ENCODE results near the gene ZNF423. TPM values are rescaled to one million over a fixed set of nuclear protein-coding genes. Genes with fewer than 3 reads are reported as not detected.
"Not testable (repeated sequence)": the region's sequence is repeated elsewhere in the genome, so short reads cannot be mapped to it uniquely, and the experiment has no call there.

ZNF423 gene
- total RNA-seq, 1 donor from 2014 or later = 16.7 TPM

- H3K36me3 ChIP-seq (ENCODE audit: control insufficient read depth in 3 of 3, insufficient read depth in 3 of 3, low read length in 3 of 3) = no peaks in the 10 kb centered on the region
- peaks cover 30 to 48% (median 35%) of the 10 kb centered on the region in 3 donors for H3K4me1 ChIP-seq (ENCODE audit: control insufficient read depth in 3 of 3, insufficient read depth in 3 of 3, low read length in 3 of 3)
- no peaks in the 10 kb centered on the region for H3K27me3 ChIP-seq (ENCODE audit: control insufficient read depth in 3 of 3, insufficient read depth in 3 of 3, low read length in 3 of 3)
- H3K9me3 ChIP-seq (ENCODE audit: control insufficient read depth in 3 of 3, low read length in 3 of 3) = no peaks in the 10 kb centered on the region
- H3K4me3 ChIP-seq (ENCODE audit: low read length in 3 of 3) = no peak overlapping the region
- no peak overlapping the region for H3K27ac ChIP-seq (ENCODE audit: low read depth, low read length)
- no peak overlapping the region for H3K9ac ChIP-seq (ENCODE audit: low read depth in 1 of 3, low read length in 3 of 3)
Measured at GRCh38 chr16:49514073-49514980, 341.6 kb downstream of the ZNF423 start.

- H3K27ac ChIP-seq (ENCODE audit: low read depth, low read length) = no peak overlapping the region
Measured at GRCh38 chr16:49513040-49513439, 342.9 kb downstream of the ZNF423 start.

GRCh38 chr16:49510654-49511305 is 345.1 kb downstream of the ZNF423 start:
- Histone ChIP-seq H3K27me3 (ENCODE audit: control insufficient read depth in 3 of 3, insufficient read depth in 3 of 3, low read length in 3 of 3) (no peaks in the 10 kb centered on the region), H3K27ac (ENCODE audit: low read depth, low read length) (peak overlapping the region; percentile 60), H3K4me3 (ENCODE audit: low read length in 3 of 3) (peak overlapping the region in 2 of 3 donors; percentile 28 to 52), H3K9ac (ENCODE audit: low read depth in 1 of 3, low read length in 3 of 3) (peak overlapping the region in 2 of 3 donors; percentile 47 to 51), H3K36me3 (ENCODE audit: control insufficient read depth in 3 of 3, insufficient read depth in 3 of 3, low read length in 3 of 3) (no peaks in the 10 kb centered on the region), H3K9me3 (ENCODE audit: control insufficient read depth in 3 of 3, low read length in 3 of 3) (no peaks in the 10 kb centered on the region), H3K4me1 (ENCODE audit: control insufficient read depth in 3 of 3, insufficient read depth in 3 of 3, low read length in 3 of 3) (peaks cover 16 to 31% (median 22%) of the 10 kb centered on the region in 3 donors)

More at GRCh38 chr16:49513040-49513439, 342.9 kb downstream of the ZNF423 start:
- Histone ChIP-seq H3K4me1 (ENCODE audit: control insufficient read depth in 3 of 3, insufficient read depth in 3 of 3, low read length in 3 of 3) (peaks cover 30 to 48% (median 35%) of the 10 kb centered on the region in 3 donors), H3K4me3 (ENCODE audit: low read length in 3 of 3) (no peak overlapping the region), H3K27me3 (ENCODE audit: control insufficient read depth in 3 of 3, insufficient read depth in 3 of 3, low read length in 3 of 3) (no peaks in the 10 kb centered on the region), H3K9ac (ENCODE audit: low read depth in 1 of 3, low read length in 3 of 3) (no peak overlapping the region), H3K9me3 (ENCODE audit: control insufficient read depth in 3 of 3, low read length in 3 of 3) (no peaks in the 10 kb centered on the region), H3K36me3 (ENCODE audit: control insufficient read depth in 3 of 3, insufficient read depth in 3 of 3, low read length in 3 of 3) (no peaks in the 10 kb centered on the region)

GRCh38 chr16:49510141-49510540 is 345.8 kb downstream of the ZNF423 start:
- Histone ChIP-seq H3K27ac (ENCODE audit: low read depth, low read length) (peak overlapping the region; percentile 60), H3K4me3 (ENCODE audit: low read length in 3 of 3) (peak overlapping the region in 2 of 3 donors; percentile 28 to 52), H3K27me3 (ENCODE audit: control insufficient read depth in 3 of 3, insufficient read depth in 3 of 3, low read length in 3 of 3) (no peaks in the 10 kb centered on the region), H3K9ac (ENCODE audit: low read depth in 1 of 3, low read length in 3 of 3) (peak overlapping the region in 2 of 3 donors; percentile 47 to 51), H3K36me3 (ENCODE audit: control insufficient read depth in 3 of 3, insufficient read depth in 3 of 3, low read length in 3 of 3) (no peaks in the 10 kb centered on the region), H3K4me1 (ENCODE audit: control insufficient read depth in 3 of 3, insufficient read depth in 3 of 3, low read length in 3 of 3) (peaks cover 11 to 26% (median 19%) of the 10 kb centered on the region in 3 donors), H3K9me3 (ENCODE audit: control insufficient read depth in 3 of 3, low read length in 3 of 3) (no peaks in the 10 kb centered on the region)

GRCh38 chr16:49506058-49507013 is 349.6 kb downstream of the ZNF423 start:
- H3K4me1 ChIP-seq (ENCODE audit: control insufficient read depth in 3 of 3, insufficient read depth in 3 of 3, low read length in 3 of 3) = peaks cover 10 to 19% (median 16%) of the 10 kb centered on the region in 3 donors
- not testable (repeated sequence) for H3K27me3 ChIP-seq (ENCODE audit: control insufficient read depth in 3 of 3, insufficient read depth in 3 of 3, low read length in 3 of 3); H3K4me3 ChIP-seq (ENCODE audit: low read length in 3 of 3); H3K9ac ChIP-seq (ENCODE audit: low read depth in 1 of 3, low read length in 3 of 3); H3K9me3 ChIP-seq (ENCODE audit: control insufficient read depth in 3 of 3, low read length in 3 of 3); H3K36me3 ChIP-seq (ENCODE audit: control insufficient read depth in 3 of 3, insufficient read depth in 3 of 3, low read length in 3 of 3); H3K27ac ChIP-seq (ENCODE audit: low read depth, low read length)

- Histone ChIP-seq H3K9ac (ENCODE audit: low read depth in 1 of 3, low read length in 3 of 3) (no peak overlapping the region), H3K36me3 (ENCODE audit: control insufficient read depth in 3 of 3, insufficient read depth in 3 of 3, low read length in 3 of 3) (no peaks in the 10 kb centered on the region), H3K9me3 (ENCODE audit: control insufficient read depth in 3 of 3, low read length in 3 of 3) (no peaks in the 10 kb centered on the region), H3K27ac (ENCODE audit: low read depth, low read length) (no peak overlapping the region), H3K27me3 (ENCODE audit: control insufficient read depth in 3 of 3, insufficient read depth in 3 of 3, low read length in 3 of 3) (no peaks in the 10 kb centered on the region), H3K4me1 (ENCODE audit: control insufficient read depth in 3 of 3, insufficient read depth in 3 of 3, low read length in 3 of 3) (peaks cover 5 to 13% (median 10%) of the 10 kb centered on the region in 3 donors), H3K4me3 (ENCODE audit: low read length in 3 of 3) (no peak overlapping the region)
Measured at GRCh38 chr16:49505556-49505955, 350.4 kb downstream of the ZNF423 start.

GRCh38 chr16:49504626-49505025 is 351.3 kb downstream of the ZNF423 start:
- Histone ChIP-seq H3K4me3 (ENCODE audit: low read length in 3 of 3) (no peak overlapping the region), H3K9ac (ENCODE audit: low read depth in 1 of 3, low read length in 3 of 3) (no peak overlapping the region), H3K4me1 (ENCODE audit: control insufficient read depth in 3 of 3, insufficient read depth in 3 of 3, low read length in 3 of 3) (peaks cover 0 to 13% (median 2%) of the 10 kb centered on the region in 3 donors), H3K36me3 (ENCODE audit: control insufficient read depth in 3 of 3, insufficient read depth in 3 of 3, low read length in 3 of 3) (no peaks in the 10 kb centered on the region), H3K27me3 (ENCODE audit: control insufficient read depth in 3 of 3, insufficient read depth in 3 of 3, low read length in 3 of 3) (no peaks in the 10 kb centered on the region), H3K27ac (ENCODE audit: low read depth, low read length) (no peak overlapping the region), H3K9me3 (ENCODE audit: control insufficient read depth in 3 of 3, low read length in 3 of 3) (no peaks in the 10 kb centered on the region)

GRCh38 chr16:49504023-49504364 is 351.9 kb downstream of the ZNF423 start:
- H3K4me1 ChIP-seq (ENCODE audit: control insufficient read depth in 3 of 3, insufficient read depth in 3 of 3, low read length in 3 of 3) = peaks cover 5 to 19% (median 5%) of the 10 kb centered on the region in 3 donors
- no peaks in the 10 kb centered on the region for H3K9me3 ChIP-seq (ENCODE audit: control insufficient read depth in 3 of 3, low read length in 3 of 3)

GRCh38 chr16:49503256-49504022 is 352.5 kb downstream of the ZNF423 start:
- Histone ChIP-seq H3K4me3 (ENCODE audit: low read length in 3 of 3) (no peak overlapping the region), H3K9ac (ENCODE audit: low read depth in 1 of 3, low read length in 3 of 3) (no peak overlapping the region), H3K27me3 (ENCODE audit: control insufficient read depth in 3 of 3, insufficient read depth in 3 of 3, low read length in 3 of 3) (no peaks in the 10 kb centered on the region), H3K4me1 (ENCODE audit: control insufficient read depth in 3 of 3, insufficient read depth in 3 of 3, low read length in 3 of 3) (peaks cover 10 to 24% (median 10%) of the 10 kb centered on the region in 3 donors), H3K36me3 (ENCODE audit: control insufficient read depth in 3 of 3, insufficient read depth in 3 of 3, low read length in 3 of 3) (no peaks in the 10 kb centered on the region), H3K27ac (ENCODE audit: low read depth, low read length) (no peak overlapping the region), H3K9me3 (ENCODE audit: control insufficient read depth in 3 of 3, low read length in 3 of 3) (no peaks in the 10 kb centered on the region)

More at GRCh38 chr16:49504023-49504364, 351.9 kb downstream of the ZNF423 start:
- H3K9ac ChIP-seq (ENCODE audit: low read depth in 1 of 3, low read length in 3 of 3) = no peak overlapping the region
- H3K27me3 ChIP-seq (ENCODE audit: control insufficient read depth in 3 of 3, insufficient read depth in 3 of 3, low read length in 3 of 3) = no peaks in the 10 kb centered on the region
- no peak overlapping the region for H3K27ac ChIP-seq (ENCODE audit: low read depth, low read length)
- H3K36me3 ChIP-seq (ENCODE audit: control insufficient read depth in 3 of 3, insufficient read depth in 3 of 3, low read length in 3 of 3) = no peaks in the 10 kb centered on the region
- H3K4me3 ChIP-seq (ENCODE audit: low read length in 3 of 3) = no peak overlapping the region
